HEK293 (cell line): ENCODE measurements around the gene GSPT1.
"Not testable (repeated sequence)": the region's sequence is repeated elsewhere in the genome, so short reads cannot be mapped to it uniquely, and the experiment has no call there.

ENCODE experiments used
- CTCF ChIA-PET: fragments of 350-600 bp; formaldehyde crosslinking; extraction: SDS; loops from one replicate; lab custom pipeline; 2021; ENCODE audit warnings: antibody characterized with exemption; lab: Yijun Ruan, JAX
- POLR2A ChIA-PET: fragments of 300-600 bp; formaldehyde crosslinking; extraction: SDS; loops from one replicate; lab custom pipeline; 2020; ENCODE audit warnings: antibody characterized with exemption, inconsistent platforms; lab: Yijun Ruan, JAX
- H3K27ac ChIP-seq: fragments of 200-500 bp; sonication (Bioruptor generic); 2 replicates; pipeline ENCODE4 v1.5.1; 2014; ENCODE audit warnings: low read depth, low read length, control low read depth, inconsistent platforms; ENCODE audit errors: extremely low read depth
- H3K36me3 ChIP-seq, 2 experiments: fragments of 200-500 bp in 1 of 2; sonication (Bioruptor generic) in 1 of 2; 1 replicate in 1 of 2; 2 replicates in 1 of 2; pipeline ENCODE4 v1.5.1; 2014 to 2017; ENCODE audit warnings: inconsistent platforms in 2 of 2, low read length in 2 of 2; ENCODE audit not compliant: control insufficient read depth in 2 of 2, insufficient read depth in 1 of 2
- H3K4me1 ChIP-seq: fragments of 200-500 bp; sonication (Bioruptor generic); 2 replicates; pipeline ENCODE4 v1.5.1; 2014; ENCODE audit warnings: mild to moderate bottlenecking, low read length, inconsistent platforms; ENCODE audit not compliant: control insufficient read depth, insufficient read depth
- H3K4me3 ChIP-seq: 2 replicates; pipeline ENCODE4 v1.5.1; 2011; ENCODE audit warnings: low read depth, mild to moderate bottlenecking, control low read depth, low read length, moderate library complexity
- H3K9me3 ChIP-seq: fragments of 200-500 bp; sonication (Bioruptor generic); 2 replicates; pipeline ENCODE4 v1.5.1; 2014; ENCODE audit warnings: low read depth, low read length, inconsistent platforms; ENCODE audit not compliant: control insufficient read depth, insufficient read depth
- ELK4 ChIP-seq: IDR thresholded peaks from 2 replicates; pipeline ENCODE4 v1.6.1; 2011; ENCODE audit warnings: mild to moderate bottlenecking, low read depth, low read length, borderline replicate concordance
- FEZF1 ChIP-seq: fragments of 450-650 bp; formaldehyde crosslinking; IDR thresholded peaks from 2 replicates; pipeline ENCODE4 v1.5.1; 2016; ENCODE audit warnings: missing biosample characterization, missing genetic modification characterization
- GFI1B ChIP-seq: fragments of 450-650 bp; formaldehyde crosslinking; IDR thresholded peaks from 2 replicates; pipeline ENCODE4 v1.5.1; 2016; ENCODE audit warnings: missing biosample characterization, missing genetic modification characterization
- KLF1 ChIP-seq: fragments of 450-650 bp; formaldehyde crosslinking; IDR thresholded peaks from 2 replicates; pipeline ENCODE4 v1.5.1; 2016; ENCODE audit warnings: missing biosample characterization, missing genetic modification characterization
- TCF7L2 ChIP-seq: IDR thresholded peaks from 2 replicates; pipeline ENCODE4 v1.6.1; 2011; ENCODE audit warnings: low read depth, mild to moderate bottlenecking, inconsistent platforms, low read length, moderate library complexity, borderline replicate concordance
- ZBTB1 ChIP-seq: fragments of 450-650 bp; formaldehyde crosslinking; IDR thresholded peaks from 2 replicates; pipeline ENCODE4 v1.5.1; 2016; ENCODE audit warnings: missing biosample characterization, missing genetic modification characterization
- ZFP69B ChIP-seq: fragments of 450-650 bp; formaldehyde crosslinking; IDR thresholded peaks from 2 replicates; pipeline ENCODE4 v1.5.1; 2016; ENCODE audit warnings: missing biosample characterization, missing genetic modification characterization
- ZIC2 ChIP-seq: fragments of 450-650 bp; formaldehyde crosslinking; IDR thresholded peaks from 2 replicates; pipeline ENCODE4 v1.5.1; 2016; ENCODE audit warnings: missing biosample characterization, missing genetic modification characterization
- ZNF10 ChIP-seq: fragments of 450-650 bp; formaldehyde crosslinking; IDR thresholded peaks from 2 replicates; pipeline ENCODE4 v1.5.1; 2017; ENCODE audit warnings: missing biosample characterization, missing genetic modification characterization
- ZNF37A ChIP-seq: fragments of 450-650 bp; IDR thresholded peaks from 2 replicates; pipeline ENCODE4 v1.5.1; 2018; ENCODE audit warnings: missing biosample characterization, missing genetic modification characterization
- ZNF473 ChIP-seq: fragments of 450-650 bp; formaldehyde crosslinking; IDR thresholded peaks from 2 replicates; pipeline ENCODE4 v1.5.1; 2017; ENCODE audit warnings: missing biosample characterization, missing genetic modification characterization
- ZNF510 ChIP-seq: fragments of 450-650 bp; formaldehyde crosslinking; IDR thresholded peaks from 2 replicates; pipeline ENCODE4 v1.5.1; 2018; ENCODE audit warnings: mild to moderate bottlenecking, missing genetic modification characterization, missing biosample characterization; ENCODE audit not compliant: insufficient replicate concordance
- ZNF529 ChIP-seq: fragments of 450-650 bp; formaldehyde crosslinking; IDR thresholded peaks from 2 replicates; pipeline ENCODE4 v1.5.1; 2017; ENCODE audit warnings: missing genetic modification characterization, missing biosample characterization; ENCODE audit not compliant: insufficient replicate concordance
- ZNF530 ChIP-seq: fragments of 450-650 bp; formaldehyde crosslinking; IDR thresholded peaks from 2 replicates; pipeline ENCODE4 v1.5.1; 2016; ENCODE audit warnings: low read depth, missing biosample characterization, missing genetic modification characterization
- ZNF544 ChIP-seq: fragments of 450-650 bp; formaldehyde crosslinking; IDR thresholded peaks from 2 replicates; pipeline ENCODE4 v1.5.0; 2017; ENCODE audit warnings: missing biosample characterization, missing genetic modification characterization
- ZNF600 ChIP-seq: fragments of 450-650 bp; formaldehyde crosslinking; IDR thresholded peaks from 2 replicates; pipeline ENCODE4 v1.5.1; 2016; ENCODE audit warnings: missing biosample characterization, missing genetic modification characterization
- ZNF664 ChIP-seq: fragments of 450-650 bp; formaldehyde crosslinking; IDR thresholded peaks from 2 replicates; pipeline ENCODE4 v1.5.1; 2016; ENCODE audit warnings: missing biosample characterization, missing genetic modification characterization
- ZNF707 ChIP-seq: fragments of 450-650 bp; formaldehyde crosslinking; IDR thresholded peaks from 2 replicates; pipeline ENCODE4 v1.5.1; 2016; ENCODE audit warnings: missing biosample characterization, missing genetic modification characterization
- ZXDB ChIP-seq: fragments of 450-650 bp; formaldehyde crosslinking; IDR thresholded peaks from 2 replicates; pipeline ENCODE4 v1.5.1; 2016; ENCODE audit warnings: missing biosample characterization, missing genetic modification characterization
- TF ChIP-seq, protein P1 (sequence below): fragments of 450-650 bp; formaldehyde crosslinking; IDR thresholded peaks from 2 replicates; pipeline ENCODE4 v1.5.1; 2016; ENCODE audit warnings: missing biosample characterization, missing genetic modification characterization

GSPT1 gene

GRCh38 chr16:11962978-11963377 lies 47.2 kb upstream of the GSPT1 start:
- CTCF ChIA-PET, H3K27ac ChIP-seq, H3K4me1 ChIP-seq, H3K36me3 ChIP-seq, H3K9me3 ChIP-seq, H3K4me3 ChIP-seq: not testable (repeated sequence)
- POLR2A ChIA-PET: interaction anchor here (0.6 kb wide), 1 partner anchor 20 kb away, joined by 4 read pairs; no protein-coding TSS in a partner anchor

GRCh38 chr16:11962457-11962856 lies 46.7 kb upstream of the GSPT1 start:
- CTCF ChIA-PET, H3K27ac ChIP-seq, H3K36me3 ChIP-seq, H3K9me3 ChIP-seq, H3K4me3 ChIP-seq, H3K4me1 ChIP-seq: not testable (repeated sequence)
- POLR2A ChIA-PET: interaction anchor here (0.7 kb wide), 1 partner anchor 35 kb away, joined by 4 read pairs; no protein-coding TSS in a partner anchor

DNA sequence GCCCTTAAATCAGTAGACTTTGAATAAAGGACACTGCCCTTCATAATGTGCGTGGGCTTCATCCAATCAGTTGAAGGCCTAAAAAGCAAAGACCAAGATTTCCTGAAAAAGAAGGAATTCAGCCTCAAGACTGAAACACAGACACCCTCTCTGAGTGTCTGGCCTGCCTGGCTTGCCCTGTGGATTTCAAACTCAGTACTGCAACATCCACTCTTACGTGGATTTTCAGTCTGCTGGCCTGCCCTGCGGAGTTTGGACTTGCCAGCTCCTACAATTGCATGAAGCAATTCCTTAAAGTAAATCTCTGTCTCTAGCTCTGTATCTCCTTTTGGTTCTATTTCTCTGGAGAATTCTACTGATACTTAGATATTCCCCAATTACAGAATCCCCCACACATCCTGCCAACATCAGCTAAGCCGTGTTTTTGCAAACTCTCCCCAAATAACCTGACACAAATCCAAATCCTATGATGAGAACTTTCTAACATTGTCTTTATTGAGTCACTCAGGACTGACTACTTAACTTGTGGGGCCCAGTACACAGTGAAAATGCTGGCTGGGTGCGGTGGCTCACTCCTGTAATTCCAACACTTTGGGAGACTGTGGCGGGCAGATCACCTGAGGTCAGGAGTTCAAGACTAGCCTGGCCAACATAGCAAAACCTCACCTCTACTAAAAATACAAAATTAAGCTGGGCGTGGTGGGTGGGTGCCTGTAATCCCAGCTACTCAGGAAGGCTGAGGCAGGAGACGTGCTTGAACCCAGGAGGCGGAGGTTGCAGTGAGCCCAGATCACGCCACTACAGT lies 42.0 kb upstream of the GSPT1 start:
- Histone ChIP-seq H3K4me1 (no peaks in the 10 kb centered on the region), H3K4me3 (no peak overlapping the region), H3K27ac (no peak overlapping the region), H3K36me3 (no peaks in the 10 kb centered on the region), H3K9me3 (no peaks in the 10 kb centered on the region)
- ChIA-PET CTCF (interaction anchor here (1.0 to 5.2 kb wide), 4 partner anchors 9 to 110 kb away, joined by 3 to 12 read pairs (median 8); no protein-coding TSS in a partner anchor), POLR2A (interaction anchor here (0.7 kb wide), 1 partner anchor 1212 kb away, joined by 4 read pairs; no protein-coding TSS in a partner anchor)
- no peak for TF ChIP-seq ZNF544 (tag by site-specific recombination)
- no peak for TF ChIP-seq TCF7L2
- 0 out of 2 replicates have a peak, but pooled peaks have one; percentile 43 for TF ChIP-seq ZNF10 (tag by site-specific recombination)
- TF ChIP-seq ZFP69B (tag by site-specific recombination): 0 out of 2 replicates have a peak, but pooled peaks have one; percentile 24
- TF ChIP-seq ELK4: no peak
- TF ChIP-seq ZNF473 (tag by site-specific recombination): no peak
- no peak for TF ChIP-seq GFI1B (tag by site-specific recombination)
- no peak for TF ChIP-seq ZNF510 (tag by site-specific recombination)
- no peak for TF ChIP-seq ZNF37A (tag by site-specific recombination)
- no peak for TF ChIP-seq ZNF530

DNA sequence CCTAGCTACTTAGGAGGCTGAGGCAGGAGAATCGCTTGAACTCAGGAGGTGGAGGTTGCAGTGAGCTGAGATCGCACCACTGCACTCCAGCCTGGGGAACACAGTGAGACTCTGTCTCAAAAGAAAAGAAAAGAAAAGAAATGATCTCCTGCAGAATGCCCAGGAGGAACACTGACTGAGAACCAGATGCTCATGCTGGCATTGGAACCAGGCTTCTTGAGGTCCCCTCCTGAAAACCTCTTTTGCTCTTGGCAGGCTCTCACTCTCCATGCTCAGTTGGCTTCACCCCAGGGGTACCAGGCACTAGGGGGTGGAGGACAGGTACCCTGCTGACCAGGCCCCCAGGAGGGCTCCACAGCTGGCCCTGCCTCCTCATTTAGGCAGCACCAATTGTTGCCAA lies 40.8 kb upstream of the GSPT1 start:
- POLR2A ChIA-PET: interaction anchor here (0.7 kb wide), 1 partner anchor 152 kb away, joined by 3 read pairs; no protein-coding TSS in a partner anchor
- CTCF ChIA-PET: interaction anchor here (5.2 kb wide), 1 partner anchor 111 kb away, joined by 12 read pairs; no protein-coding TSS in a partner anchor
- Histone ChIP-seq H3K9me3 (no peaks in the 10 kb centered on the region), H3K27ac (no peak overlapping the region), H3K4me3 (no peak overlapping the region), H3K36me3 (no peaks in the 10 kb centered on the region), H3K4me1 (no peaks in the 10 kb centered on the region)
- no peak for TF ChIP-seq ZNF600
- no peak for TF ChIP-seq ZNF707 (tag by site-specific recombination)
- TF ChIP-seq ZNF664 (tag by site-specific recombination): no peak
- TF ChIP-seq, protein P1, sequence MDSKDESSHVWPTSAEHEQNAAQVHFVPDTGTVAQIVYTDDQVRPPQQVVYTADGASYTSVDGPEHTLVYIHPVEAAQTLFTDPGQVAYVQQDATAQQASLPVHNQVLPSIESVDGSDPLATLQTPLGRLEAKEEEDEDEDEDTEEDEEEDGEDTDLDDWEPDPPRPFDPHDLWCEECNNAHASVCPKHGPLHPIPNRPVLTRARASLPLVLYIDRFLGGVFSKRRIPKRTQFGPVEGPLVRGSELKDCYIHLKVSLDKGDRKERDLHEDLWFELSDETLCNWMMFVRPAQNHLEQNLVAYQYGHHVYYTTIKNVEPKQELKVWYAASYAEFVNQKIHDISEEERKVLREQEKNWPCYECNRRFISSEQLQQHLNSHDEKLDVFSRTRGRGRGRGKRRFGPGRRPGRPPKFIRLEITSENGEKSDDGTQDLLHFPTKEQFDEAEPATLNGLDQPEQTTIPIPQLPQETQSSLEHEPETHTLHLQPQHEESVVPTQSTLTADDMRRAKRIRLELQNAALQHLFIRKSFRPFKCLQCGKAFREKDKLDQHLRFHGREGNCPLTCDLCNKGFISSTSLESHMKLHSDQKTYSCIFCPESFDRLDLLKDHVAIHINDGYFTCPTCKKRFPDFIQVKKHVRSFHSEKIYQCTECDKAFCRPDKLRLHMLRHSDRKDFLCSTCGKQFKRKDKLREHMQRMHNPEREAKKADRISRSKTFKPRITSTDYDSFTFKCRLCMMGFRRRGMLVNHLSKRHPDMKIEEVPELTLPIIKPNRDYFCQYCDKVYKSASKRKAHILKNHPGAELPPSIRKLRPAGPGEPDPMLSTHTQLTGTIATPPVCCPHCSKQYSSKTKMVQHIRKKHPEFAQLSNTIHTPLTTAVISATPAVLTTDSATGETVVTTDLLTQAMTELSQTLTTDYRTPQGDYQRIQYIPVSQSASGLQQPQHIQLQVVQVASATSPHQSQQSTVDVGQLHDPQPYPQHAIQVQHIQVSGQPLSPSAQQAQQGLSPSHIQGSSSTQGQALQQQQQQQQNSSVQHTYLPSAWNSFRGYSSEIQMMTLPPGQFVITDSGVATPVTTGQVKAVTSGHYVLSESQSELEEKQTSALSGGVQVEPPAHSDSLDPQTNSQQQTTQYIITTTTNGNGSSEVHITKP (tag by site-specific recombination): peak; percentile 31; the same call in 1 of the 2 replicates
- peak; percentile 79 for TF ChIP-seq ZIC2
- no peak for TF ChIP-seq ZNF529 (tag by site-specific recombination)
- TF ChIP-seq ZXDB (tag by site-specific recombination): no peak
- TF ChIP-seq FEZF1 (tag by site-specific recombination): no peak
- no peak for TF ChIP-seq ZBTB1 (tag by site-specific recombination)
- TF ChIP-seq KLF1 (tag by site-specific recombination): no peak
